GM12892 (cell line): Measurements from ENCODE around the gene FAM20C.

Experiments
- POLR2A ChIP-seq: IDR thresholded peaks from 2 replicates; pipeline ENCODE4 v1.6.1; 2011; ENCODE audit warnings: low read depth, low read length, control low read depth
- POLR2AphosphoS5 ChIP-seq: IDR thresholded peaks from 2 replicates; pipeline ENCODE4 v1.6.1; 2011; ENCODE audit warnings: low read depth, low read length, control low read depth
- TAF1 ChIP-seq: IDR thresholded peaks from 2 replicates; pipeline ENCODE4 v1.6.1; 2011; ENCODE audit warnings: low read depth, mild to moderate bottlenecking, control low read depth, low read length, borderline replicate concordance

DNA sequence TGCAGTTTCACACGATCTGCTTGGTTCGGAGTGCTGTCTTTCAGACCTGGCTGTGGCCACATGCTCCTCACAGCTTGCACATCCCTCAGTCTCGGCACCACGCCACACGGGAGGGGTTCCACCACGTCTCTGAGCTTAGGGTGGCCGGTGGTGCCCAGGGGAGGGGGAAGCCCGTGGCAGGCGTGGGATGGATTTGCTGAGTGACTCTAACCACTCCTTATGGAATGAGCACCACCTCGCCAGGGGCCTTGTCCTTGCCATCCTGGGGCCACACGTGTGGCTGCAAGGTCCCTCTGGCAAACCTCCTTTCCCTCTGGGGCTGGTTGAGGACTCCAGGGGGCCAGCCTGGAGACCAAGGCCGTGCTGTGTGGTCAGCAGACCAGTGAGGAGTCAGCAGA lies 29.1 kb upstream of the FAM20C start:
- TF ChIP-seq POLR2A (no peak), POLR2AphosphoS5 (no peak), TAF1 (no peak)
